ENCODE measurements around the gene PLXNA3. TPM values are rescaled to one million over a fixed set of nuclear protein-coding genes. Genes with fewer than 3 reads are reported as not detected.

PLXNA3 gene
- total RNA-seq, 1 donor from 2014 or later, result 23.6 TPM

- DNase-seq, result no peak
These were observed 22.8 kb upstream of the PLXNA3 start for GRCh38 chrX:154435171-154435733.

GRCh38 chrX:154436374-154436982, 21.6 kb upstream of the PLXNA3 start:
- no peak for DNase-seq

- DNase-seq, result no peak
These were observed 20.9 kb upstream of the PLXNA3 start, which contains the start of gene GDI1 for GRCh38 chrX:154436983-154437752. Gene GDI1 (plus strand): TSS chrX:154437154. CDS start chrX:154437255, 101 bp downstream.

- no peak for DNase-seq
These were observed 19.8 kb upstream of the PLXNA3 start for GRCh38 chrX:154437971-154438893.

GRCh38 chrX:154439841-154440240, 18.2 kb upstream of the PLXNA3 start:
- DNase-seq, result no peak

- no peak for DNase-seq
These were observed 17.3 kb upstream of the PLXNA3 start for GRCh38 chrX:154440623-154441357.

GRCh38 chrX:154441564-154441963, 16.5 kb upstream of the PLXNA3 start:
- no peak for DNase-seq

GRCh38 chrX:154441984-154442707, 15.9 kb upstream of the PLXNA3 start:
- DNase-seq, result no peak

GRCh38 chrX:154443479-154443910, 14.6 kb upstream of the PLXNA3 start:
- DNase-seq, result no peak

GRCh38 chrX:154443992-154444754, 13.9 kb upstream of the PLXNA3 start, which contains the start of gene FAM50A:
Gene FAM50A (plus strand): TSS chrX:154444141. CDS start chrX:154444236, 95 bp downstream.
- no peak for DNase-seq

- DNase-seq, result no peak
These were observed 13.3 kb upstream of the PLXNA3 start for GRCh38 chrX:154444755-154445246.

GRCh38 chrX:154445776-154446175, 12.3 kb upstream of the PLXNA3 start:
- no peak for DNase-seq

GRCh38 chrX:154446430-154446829, 11.7 kb upstream of the PLXNA3 start:
- DNase-seq, result no peak

- DNase-seq, result no peak
These were observed 9.6 kb upstream of the PLXNA3 start for GRCh38 chrX:154448484-154448883.

- DNase-seq, result no peak
These were observed 8.5 kb upstream of the PLXNA3 start for GRCh38 chrX:154449618-154450017.

GRCh38 chrX:154450312-154450711, 7.8 kb upstream of the PLXNA3 start:
- no peak for DNase-seq

GRCh38 chrX:154452823-154453222, 5.3 kb upstream of the PLXNA3 start:
- no peak for DNase-seq

- DNase-seq, result no peak
These were observed 478 bp upstream of the PLXNA3 start for GRCh38 chrX:154457491-154458115.

Data from skin of body (tissue), 2 donors.